Ovary (tissue), 9 donors: Measurements from ENCODE around the gene AP1G2. TPM values are rescaled to one million over a fixed set of nuclear protein-coding genes. Genes with fewer than 3 reads are reported as not detected.

ENCODE experiments used
- DNase-seq, 5 donors: peaks; one replicate each; pipeline ENCODE4 v3.0.0-alpha.2; 2019 to 2020
- H3K27ac ChIP-seq, 2 donors: fragments of 200-600 bp; one replicate each; pipeline versions ENCODE4 v1.5.1 to v1.8.0; 2019 to 2022
- H3K27me3 ChIP-seq: fragments of 200-600 bp; one replicate; pipeline ENCODE4 v1.8.0; 2022
- H3K36me3 ChIP-seq: fragments of 200-600 bp; sonication (generic); one replicate; pipeline ENCODE4 v1.5.1; 2019
- H3K4me1 ChIP-seq: one replicate; pipeline ENCODE4 v1.8.1; 2013; ENCODE audit warnings: mild to moderate bottlenecking, moderate library complexity; ENCODE audit not compliant: insufficient read depth
- H3K4me3 ChIP-seq: fragments of 200-600 bp; sonication (generic); one replicate; pipeline ENCODE4 v1.5.1; 2017
- H3K9me3 ChIP-seq, 2 donors: fragments of 200-600 bp in 1 of 2; sonication (generic) in 1 of 2; one replicate each; pipeline versions ENCODE4 v1.5.1 to v1.8.1; 2013 to 2019; ENCODE audit warnings: mild to moderate bottlenecking in 1 of 2, moderate library complexity in 1 of 2
- EP300 ChIP-seq: sonication (generic); formaldehyde crosslinking; IDR thresholded peaks from one replicate; pipeline ENCODE4 v1.6.1; 2017; ENCODE audit warnings: antibody characterized with exemption
- POLR2A ChIP-seq: fragments of 450-650 bp; IDR thresholded peaks from one replicate; pipeline ENCODE4 v1.6.1; 2017; ENCODE audit warnings: antibody characterized with exemption, mild to moderate bottlenecking, moderate library complexity
- WGBS, 3 donors: extraction: QIAGEN DNeasy Blood & Tissue Kit in 1 of 3; methylation state at CpG; one replicate each; pipeline versions ENCODE4 v1.1.5 to v1.1.7; 2013 to 2017; 5-methylcytosine and 5-hydroxymethylcytosine counted together
- intact Hi-C, 4 donors: fragments of 100-400 bp; cut with DNase I; formaldehyde crosslinking; loops; one replicate each; pipeline versions ENCODE4 v1.11.0 to v1.15.1; 2022 to 2023
- polyA plus RNA-seq, 2 donors: library from polyadenylated mRNA; stranded (reverse); fragments of 200-250 nt in 1 of 2; fragments of 350-450 nt in 1 of 2; fragmentation: Illumina TruSeq in 1 of 2; extraction: RNeasy Lipid Tissue Mini Kit (QIAGEN cat#74804) in 1 of 2; gene quantifications; one replicate each; pipeline ENCODE4 v1.2.3, GENCODE V29; 2013 to 2014
- total RNA-seq, 7 donors: library from RNA; depleted of rRNA in 2 of 7; stranded (reverse); fragments of >200 nt in 2 of 7; fragmentation: NEBNext Ultra II Directional in 3 of 7; extraction: Animal tissue kit (Norgen Biotek cat#: 25700) in 3 of 7; gene quantifications; one replicate each; pipeline versions ENCODE4 v1.1.0 to v1.2.4, GENCODE V29; 2016 to 2023
- TF ChIP-seq, protein P1 (sequence below), 3 donors: fragments of 450-650 bp in 2 of 3; fragments of 200-600 bp in 1 of 3; IDR thresholded peaks; one replicate each; pipeline versions ENCODE4 v1.5.1 to v1.8.0; 2016 to 2022; ENCODE audit warnings: antibody characterized with exemption in 3 of 3, mild to moderate bottlenecking in 1 of 3
- donor health status: DM: no; HTN: no; CAD: no; lungs with moderate emphysema.
- donor health status: DM: no; HTN: no; CAD: no.
- donor health status: Bipolar disorder and iron deficiency.
- donor health status: DM: yes; HTN: yes; CAD: no.
- donor health status: DM: no; HTN: no; CAD: no.
- donor health status: DM: yes; HTN: yes; CAD: no.

The AP1G2 gene
- total and polyA plus RNA-seq, 9 donors = 32.0 to 129 (median 87.6) TPM

DNA sequence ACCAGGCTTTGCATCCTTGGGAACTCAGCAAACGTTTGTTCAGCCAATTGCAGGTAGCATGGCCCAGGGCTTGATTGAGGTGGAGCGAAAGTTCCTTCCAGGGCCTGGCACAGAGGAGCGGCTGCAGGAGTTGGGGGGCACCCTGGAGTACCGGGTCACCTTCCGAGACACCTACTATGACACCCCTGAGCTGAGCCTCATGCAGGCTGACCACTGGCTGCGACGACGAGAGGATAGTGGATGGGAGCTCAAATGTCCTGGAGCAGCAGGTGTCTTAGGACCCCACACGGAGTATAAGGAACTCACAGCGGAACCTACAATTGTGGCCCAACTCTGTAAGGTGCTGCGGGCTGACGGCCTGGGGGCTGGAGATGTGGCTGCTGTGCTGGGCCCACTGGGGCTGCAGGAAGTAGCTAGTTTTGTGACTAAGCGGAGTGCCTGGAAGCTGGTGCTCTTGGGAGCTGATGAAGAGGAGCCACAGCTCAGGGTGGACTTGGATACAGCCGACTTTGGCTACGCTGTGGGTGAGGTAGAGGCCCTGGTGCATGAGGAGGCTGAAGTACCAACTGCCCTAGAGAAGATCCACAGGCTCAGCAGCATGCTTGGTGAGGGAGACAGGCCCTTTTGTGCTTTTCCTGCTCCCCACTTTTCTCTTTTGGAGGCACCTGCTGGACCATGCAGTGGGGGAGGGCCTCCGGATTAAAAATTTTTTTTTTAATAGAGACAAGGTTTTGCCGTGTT lies 10.7 kb downstream of the AP1G2 start:
- Histone ChIP-seq H3K4me3 (peak overlapping the region; percentile 72), H3K27me3 (no peaks in the 10 kb centered on the region), H3K9me3 (no peaks in the 10 kb centered on the region), H3K36me3 (no peaks in the 10 kb centered on the region), H3K27ac (peak overlapping the region; percentile 82 to 89), H3K4me1 (peaks cover 6% of the 10 kb centered on the region)
- WGBS, 3 donors = 28 to 45% (median 34%) methylated on average over 15 to 17 of the region's 17 CpGs
- DNase-seq = no peak
- intact Hi-C loops = loop anchor here in 1 of 4 donors (10.0 kb wide), 1 partner anchor 232 kb away; the partner anchor contains the start of gene PABPN1
- no peak for TF ChIP-seq POLR2A
- TF ChIP-seq EP300 = no peak
- TF ChIP-seq, protein P1, sequence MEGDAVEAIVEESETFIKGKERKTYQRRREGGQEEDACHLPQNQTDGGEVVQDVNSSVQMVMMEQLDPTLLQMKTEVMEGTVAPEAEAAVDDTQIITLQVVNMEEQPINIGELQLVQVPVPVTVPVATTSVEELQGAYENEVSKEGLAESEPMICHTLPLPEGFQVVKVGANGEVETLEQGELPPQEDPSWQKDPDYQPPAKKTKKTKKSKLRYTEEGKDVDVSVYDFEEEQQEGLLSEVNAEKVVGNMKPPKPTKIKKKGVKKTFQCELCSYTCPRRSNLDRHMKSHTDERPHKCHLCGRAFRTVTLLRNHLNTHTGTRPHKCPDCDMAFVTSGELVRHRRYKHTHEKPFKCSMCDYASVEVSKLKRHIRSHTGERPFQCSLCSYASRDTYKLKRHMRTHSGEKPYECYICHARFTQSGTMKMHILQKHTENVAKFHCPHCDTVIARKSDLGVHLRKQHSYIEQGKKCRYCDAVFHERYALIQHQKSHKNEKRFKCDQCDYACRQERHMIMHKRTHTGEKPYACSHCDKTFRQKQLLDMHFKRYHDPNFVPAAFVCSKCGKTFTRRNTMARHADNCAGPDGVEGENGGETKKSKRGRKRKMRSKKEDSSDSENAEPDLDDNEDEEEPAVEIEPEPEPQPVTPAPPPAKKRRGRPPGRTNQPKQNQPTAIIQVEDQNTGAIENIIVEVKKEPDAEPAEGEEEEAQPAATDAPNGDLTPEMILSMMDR (IDR thresholded peaks at IDR 0.05) = no peak

DNA sequence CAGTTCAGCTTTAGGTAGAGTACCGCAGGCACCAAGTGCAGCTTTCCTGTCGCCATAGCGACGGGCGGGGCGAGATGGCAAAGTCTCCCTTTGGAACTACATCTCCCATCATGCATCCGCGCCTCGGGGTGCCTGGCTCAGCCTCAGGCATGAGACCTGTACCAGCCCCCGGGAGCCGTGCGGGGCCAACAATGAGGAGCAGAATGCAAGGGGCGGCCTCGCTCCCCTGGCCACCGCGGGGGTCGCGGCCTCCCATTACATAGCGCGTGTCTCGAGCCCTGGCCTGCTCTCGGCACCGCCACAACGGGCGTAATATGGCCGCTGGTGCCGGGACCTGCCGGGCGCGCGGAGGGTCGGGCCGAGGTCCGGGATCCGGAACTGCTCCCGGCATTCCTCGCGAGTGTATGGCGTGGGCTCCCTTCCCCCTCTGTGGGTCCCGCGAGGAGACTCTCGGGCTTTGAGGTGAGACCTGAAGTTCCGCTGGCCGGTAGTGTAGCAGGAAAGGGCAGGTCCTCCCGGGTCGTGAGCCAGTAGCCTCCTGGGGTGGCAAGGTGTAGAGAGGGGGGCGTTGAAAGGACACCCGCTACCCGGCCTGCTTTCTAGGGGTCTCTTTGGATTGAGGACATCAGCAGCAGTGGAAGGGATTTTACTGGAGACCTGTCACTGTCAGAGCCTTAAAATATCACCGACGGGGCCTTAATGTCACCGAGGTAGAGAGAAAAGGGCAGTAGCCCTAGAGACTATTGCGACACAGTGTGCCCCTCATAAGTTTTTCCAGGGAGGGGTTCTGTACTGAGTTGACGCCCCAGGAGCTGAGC lies 11.5 kb downstream of the AP1G2 start, which contains the start of gene THTPA:
THTPA (plus strand) TSS at position 390 of the 818 bp plus-strand sequence. CDS start 487 bp downstream, outside the sequence.
- intact Hi-C loops = loop anchor here in 1 of 4 donors (10.0 kb wide), 1 partner anchor 231 kb away; the partner anchor contains the start of gene PABPN1
- Histone ChIP-seq H3K9me3 (no peaks in the 10 kb centered on the region), H3K36me3 (no peaks in the 10 kb centered on the region), H3K27me3 (no peaks in the 10 kb centered on the region), H3K27ac (peak within 1 kb of the TSS; percentile 82 to 89), H3K4me1 (peaks cover 6% of the 10 kb centered on the region), H3K4me3 (peak within 1 kb of the TSS; percentile 72)
- peak; percentile 88 to 94 (median 91) for DNase-seq
- TF ChIP-seq EP300 = no peak
- 0% methylated on average over 35 to 54 of the region's 54 CpGs for WGBS, 3 donors

DNA sequence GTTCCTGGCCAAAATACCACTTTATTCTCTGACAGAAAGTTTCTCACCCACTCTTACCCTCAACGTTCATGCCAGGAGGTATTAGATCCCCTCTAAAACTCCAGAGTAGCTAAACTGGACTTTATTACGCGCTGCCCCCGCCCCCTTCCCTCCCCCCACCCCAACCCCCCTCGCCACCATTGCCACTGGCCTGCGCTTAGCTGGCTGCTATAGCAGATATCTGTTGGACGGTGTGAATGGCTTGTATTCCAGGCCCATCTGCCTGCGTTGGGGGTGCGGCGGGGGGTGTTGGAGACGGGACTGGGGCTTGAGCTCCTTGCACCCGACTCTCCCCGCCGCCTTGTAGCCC lies 12.1 kb downstream of the AP1G2 start:
- H3K4me3 ChIP-seq = peak overlapping the region; percentile 72
- H3K36me3 ChIP-seq = no peaks in the 10 kb centered on the region
- peaks cover 9% of the 10 kb centered on the region for H3K4me1 ChIP-seq
- intact Hi-C loops = loop anchor here in 1 of 4 donors (10.0 kb wide), 1 partner anchor 231 kb away; the partner anchor contains the start of gene PABPN1
- DNase-seq = peak in 1 of 5 donors; percentile 6
- WGBS, 3 donors = 0 to 2% (median 1%) methylated on average over 14 of the region's 14 CpGs
- H3K27me3 ChIP-seq = no peaks in the 10 kb centered on the region
- TF ChIP-seq, protein P1 (IDR thresholded peaks at IDR 0.05) = no peak
- TF ChIP-seq POLR2A (no peak), EP300 (no peak)
- H3K27ac ChIP-seq = peak overlapping the region in 1 of 2 donors; percentile 89
- H3K9me3 ChIP-seq = no peaks in the 10 kb centered on the region

DNA sequence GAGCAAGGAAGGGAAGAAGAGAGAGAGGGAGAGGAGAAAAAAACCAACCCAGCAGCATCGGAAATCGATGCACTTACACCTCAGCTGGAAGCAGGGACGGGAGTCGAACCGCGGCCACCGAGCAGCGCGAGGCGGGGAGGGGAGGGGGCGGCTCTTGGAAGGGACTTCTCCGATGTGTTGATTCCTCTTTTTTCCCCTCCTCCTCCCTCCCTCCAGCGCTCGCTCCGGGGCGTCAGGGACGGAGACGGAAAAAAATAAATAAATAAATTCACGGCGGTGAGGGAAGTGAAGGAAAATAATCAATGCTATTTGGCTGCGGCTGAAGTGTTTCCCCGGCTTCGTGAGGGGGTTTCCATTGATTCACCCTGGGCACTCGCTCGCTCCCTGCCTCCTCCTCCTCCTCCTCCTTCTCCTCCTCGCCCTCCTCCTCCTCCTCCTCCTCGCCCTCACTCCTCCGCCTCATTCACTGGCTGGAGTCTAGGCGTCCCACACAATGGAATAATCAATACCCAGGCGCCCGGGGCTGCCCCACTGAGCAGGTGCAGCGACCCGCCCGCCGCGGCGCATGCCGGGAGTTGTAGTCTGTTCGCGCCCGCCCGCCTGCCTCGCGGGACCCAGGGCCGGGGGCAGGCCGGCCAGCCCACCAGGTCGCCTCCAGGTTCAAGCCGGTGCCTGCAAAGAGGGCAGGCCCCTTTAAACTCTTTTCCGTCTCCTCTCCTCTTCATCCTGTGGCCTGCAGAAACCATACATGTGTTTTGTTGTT lies 16.1 kb downstream of the AP1G2 start, which contains the start of gene ZFHX2:
ZFHX2 (minus strand) TSS at position 500 of the 763 bp plus-strand sequence. CDS start 16,440 bp downstream, outside the sequence.
- Histone ChIP-seq H3K36me3 (no peaks in the 10 kb centered on the region), H3K9me3 (no peaks in the 10 kb centered on the region), H3K27me3 (no peaks in the 10 kb centered on the region), H3K4me3 (peak within 1 kb of the TSS; percentile 46), H3K27ac (no peak within 1 kb of the TSS), H3K4me1 (peaks cover 3% of the 10 kb centered on the region)
- 0 to 1% (median 1%) methylated on average over 49 of the region's 49 CpGs for WGBS, 3 donors
- intact Hi-C loops = loop anchor here in 1 of 4 donors (10.0 kb wide), 1 partner anchor 227 kb away; the partner anchor contains the start of gene PABPN1
- TF ChIP-seq POLR2A = no peak
- TF ChIP-seq, protein P1 (IDR thresholded peaks at IDR 0.05) = no peak
- TF ChIP-seq EP300 = no peak
- peak in 3 of 5 donors; percentile 58 to 70 (median 70) for DNase-seq
